OCI-LY1 (cell line): ENCODE results near the gene RASA3.

ENCODE experiments used
- H2AFZ ChIP-seq: fragments of 200-600 bp; sonication (generic), shearing (Covaris generic); 2 replicates; pipeline ENCODE4 v1.6.0; 2014; ENCODE audit warnings: antibody characterized with exemption, mild to moderate bottlenecking, low read length
- H3F3A ChIP-seq: fragments of 200-600 bp; sonication (generic), shearing (Covaris generic); 2 replicates; pipeline ENCODE4 v1.6.0; 2014; ENCODE audit warnings: mild to moderate bottlenecking, antibody characterized with exemption, low read length, moderate library complexity; ENCODE audit not compliant: insufficient read depth
- H3K27ac ChIP-seq: fragments of 200-600 bp; sonication (generic); 2 replicates; pipeline ENCODE4 v1.5.1; 2014; ENCODE audit warnings: low read length, mixed run types, mild to moderate bottlenecking, low read depth; ENCODE audit not compliant: poor library complexity, severe bottlenecking
- H3K27me3 ChIP-seq: fragments of 200-600 bp; sonication (generic); 2 replicates; pipeline ENCODE4 v1.6.0; 2014; ENCODE audit warnings: antibody characterized with exemption, mild to moderate bottlenecking, low read length, moderate library complexity; ENCODE audit not compliant: insufficient read depth
- H3K36me3 ChIP-seq: fragments of 200-600 bp; sonication (generic); 2 replicates; pipeline ENCODE4 v1.6.1; 2014; ENCODE audit warnings: mild to moderate bottlenecking, antibody characterized with exemption, low read length, moderate library complexity, mixed read lengths; ENCODE audit not compliant: insufficient read depth
- H3K4me1 ChIP-seq: fragments of 200-600 bp; sonication (generic); 2 replicates; pipeline ENCODE4 v1.5.1; 2014; ENCODE audit warnings: mild to moderate bottlenecking, low read length, moderate library complexity; ENCODE audit not compliant: insufficient read depth, severe bottlenecking
- H3K4me2 ChIP-seq: fragments of 200-600 bp; sonication (generic), shearing (Covaris generic); 2 replicates; pipeline ENCODE4 v1.6.1; 2014; ENCODE audit warnings: low read length
- H3K4me3 ChIP-seq: fragments of 200-600 bp; sonication (generic); 2 replicates; pipeline ENCODE4 v1.5.1; 2014; ENCODE audit warnings: low read length, low read depth, mild to moderate bottlenecking, mixed read lengths; ENCODE audit not compliant: poor library complexity, severe bottlenecking
- H3K79me2 ChIP-seq: fragments of 200-600 bp; shearing (Covaris generic); 2 replicates; pipeline ENCODE4 v1.6.1; 2016; ENCODE audit warnings: mixed run types, low read length, mixed read lengths; ENCODE audit not compliant: insufficient read depth
- H3K9ac ChIP-seq: fragments of 200-600 bp; sonication (generic), shearing (Covaris generic); 2 replicates; pipeline ENCODE4 v1.6.1; 2014; ENCODE audit warnings: mild to moderate bottlenecking, low read length, mixed read lengths
- H3K9me2 ChIP-seq: fragments of 200-600 bp; sonication (generic), shearing (Covaris generic); 2 replicates; pipeline ENCODE4 v1.6.1; 2014; ENCODE audit warnings: low read depth, mild to moderate bottlenecking, low read length, mixed read lengths
- H3K9me3 ChIP-seq: fragments of 200-600 bp; shearing (Covaris generic); 2 replicates; pipeline ENCODE4 v1.6.1; 2014; ENCODE audit warnings: low read length, mixed read lengths
- H4K20me1 ChIP-seq: fragments of 200-600 bp; sonication (generic), shearing (Covaris generic); 2 replicates; pipeline ENCODE4 v1.6.0; 2016; ENCODE audit warnings: mild to moderate bottlenecking, low read length; ENCODE audit not compliant: insufficient read depth
- CTCF ChIP-seq: fragments of 200-600 bp; sonication (generic), shearing (Covaris generic); IDR thresholded peaks from 2 replicates; pipeline ENCODE4 v1.5.1; 2017; ENCODE audit warnings: mild to moderate bottlenecking, antibody characterized with exemption, low read length, moderate library complexity, mixed read lengths
- EZH2 ChIP-seq: fragments of 200-600 bp; sonication (generic), shearing (Covaris generic); IDR thresholded peaks from 2 replicates; pipeline ENCODE4 v1.8.0; 2017; ENCODE audit warnings: borderline replicate concordance, mixed run types, mild to moderate bottlenecking, antibody characterized with exemption, low read length, moderate library complexity, mixed read lengths

Gene RASA3

GRCh38 chr13:114096031-114096485 is 36.4 kb downstream of the RASA3 start:
- Histone ChIP-seq H3K9ac (no peak overlapping the region), H3K4me1 (peaks cover 11% of the 10 kb centered on the region), H3K27me3 (peaks cover 5% of the 10 kb centered on the region; the same call in 1 of the 2 replicates), H3K9me2 (no peaks in the 10 kb centered on the region), H3K27ac (no peak overlapping the region), H3K36me3 (no peaks in the 10 kb centered on the region; the same call in 1 of the 2 replicates), H3K4me3 (no peak overlapping the region), H3K4me2 (no peak overlapping the region), H4K20me1 (no peaks in the 10 kb centered on the region), H3K9me3 (peaks cover 6% of the 10 kb centered on the region; the same call in 1 of the 2 replicates), H3F3A (no peaks in the 10 kb centered on the region), H2AFZ (no peak overlapping the region), H3K79me2 (no peaks in the 10 kb centered on the region)
- TF ChIP-seq EZH2: no peak
- no peak for TF ChIP-seq CTCF

GRCh38 chr13:114095486-114095885 is 36.9 kb downstream of the RASA3 start:
- Histone ChIP-seq H3K79me2 (no peaks in the 10 kb centered on the region), H3K4me2 (no peak overlapping the region), H4K20me1 (no peaks in the 10 kb centered on the region), H3K4me3 (no peak overlapping the region), H2AFZ (no peak overlapping the region), H3K9me3 (peaks cover 6% of the 10 kb centered on the region; the same call in 1 of the 2 replicates), H3K27me3 (peaks cover 5% of the 10 kb centered on the region; the same call in 1 of the 2 replicates), H3K9me2 (no peaks in the 10 kb centered on the region), H3K27ac (no peak overlapping the region), H3F3A (no peaks in the 10 kb centered on the region), H3K4me1 (peaks cover 9% of the 10 kb centered on the region), H3K36me3 (no peaks in the 10 kb centered on the region; the same call in 1 of the 2 replicates), H3K9ac (no peak overlapping the region)
- TF ChIP-seq EZH2: no peak
- TF ChIP-seq CTCF: no peak

GRCh38 chr13:114093118-114093517 is 39.3 kb downstream of the RASA3 start:
- Histone ChIP-seq H3K27ac (no peak overlapping the region), H4K20me1 (no peaks in the 10 kb centered on the region), H3K79me2 (no peaks in the 10 kb centered on the region), H3K4me1 (peaks cover 12% of the 10 kb centered on the region), H3K9ac (no peak overlapping the region), H3K9me3 (peaks cover 6% of the 10 kb centered on the region; the same call in 1 of the 2 replicates), H2AFZ (no peak overlapping the region), H3K9me2 (no peaks in the 10 kb centered on the region), H3K36me3 (no peaks in the 10 kb centered on the region; the same call in 1 of the 2 replicates), H3K4me3 (no peak overlapping the region), H3K27me3 (peaks cover 5% of the 10 kb centered on the region; the same call in 1 of the 2 replicates), H3K4me2 (no peak overlapping the region), H3F3A (no peaks in the 10 kb centered on the region)
- no peak for TF ChIP-seq EZH2
- TF ChIP-seq CTCF: no peak
